A549 treated with AZD2906 at 1 μM for 4 hours (cell line): Measurements from ENCODE around the gene EPB41L1. TPM values are rescaled to one million over a fixed set of nuclear protein-coding genes. Genes with fewer than 3 reads are reported as not detected.

Source experiments
- total RNA-seq: library from RNA; stranded (reverse); fragments of 200-300 nt; extraction: Qiagen RNA extraction; gene quantifications from 5 replicates; pipeline ENCODE4 v1.2.3, GENCODE V29; 2022

Gene EPB41L1
- total RNA-seq = 64.2 to 80.1 TPM (median 76.8 TPM) in 5 replicates

GRCh38 chr20:36154700-36155628, at the start of gene EPB41L1:
TSS of gene EPB41L1 (plus strand) at chr20:36154740. CDS start at chr20:36173778, 19,038 bp downstream.

GRCh38 chr20:36235892-36236785, 81.6 kb downstream of the EPB41L1 start, which contains the start of gene AAR2:
TSS of gene AAR2 (plus strand) at chr20:36236478. CDS start at chr20:36239869, 3,391 bp downstream.

Other genes starting within 250 kb of the EPB41L1 start
- 76.9 to 115 TPM (median 99.4 TPM) in 5 replicates for gene SCAND1, start 200.2 kb upstream of the EPB41L1 start, total RNA-seq
- 5.2 to 7.2 TPM (median 6.5 TPM) in 5 replicates for gene CNBD2, start 186.2 kb upstream of the EPB41L1 start, total RNA-seq
- gene AAR2, start 81.7 kb downstream of the EPB41L1 start, total RNA-seq = 39.8 to 45.9 TPM (median 41.3 TPM) in 5 replicates
- 51.6 to 60.9 TPM (median 58.1 TPM) in 5 replicates for gene DLGAP4, start 151.6 kb downstream of the EPB41L1 start, total RNA-seq